GM04504 (cell line): ENCODE data around the gene MEAF6.
"Not testable (repeated sequence)": the region's sequence is repeated elsewhere in the genome, so short reads cannot be mapped to it uniquely, and the experiment has no call there.

ENCODE experiments used
- DNase-seq: peaks from one replicate; pipeline ENCODE4 v3.0.0-alpha.2; 2012; ENCODE audit warnings: low read depth

The MEAF6 gene

DNA sequence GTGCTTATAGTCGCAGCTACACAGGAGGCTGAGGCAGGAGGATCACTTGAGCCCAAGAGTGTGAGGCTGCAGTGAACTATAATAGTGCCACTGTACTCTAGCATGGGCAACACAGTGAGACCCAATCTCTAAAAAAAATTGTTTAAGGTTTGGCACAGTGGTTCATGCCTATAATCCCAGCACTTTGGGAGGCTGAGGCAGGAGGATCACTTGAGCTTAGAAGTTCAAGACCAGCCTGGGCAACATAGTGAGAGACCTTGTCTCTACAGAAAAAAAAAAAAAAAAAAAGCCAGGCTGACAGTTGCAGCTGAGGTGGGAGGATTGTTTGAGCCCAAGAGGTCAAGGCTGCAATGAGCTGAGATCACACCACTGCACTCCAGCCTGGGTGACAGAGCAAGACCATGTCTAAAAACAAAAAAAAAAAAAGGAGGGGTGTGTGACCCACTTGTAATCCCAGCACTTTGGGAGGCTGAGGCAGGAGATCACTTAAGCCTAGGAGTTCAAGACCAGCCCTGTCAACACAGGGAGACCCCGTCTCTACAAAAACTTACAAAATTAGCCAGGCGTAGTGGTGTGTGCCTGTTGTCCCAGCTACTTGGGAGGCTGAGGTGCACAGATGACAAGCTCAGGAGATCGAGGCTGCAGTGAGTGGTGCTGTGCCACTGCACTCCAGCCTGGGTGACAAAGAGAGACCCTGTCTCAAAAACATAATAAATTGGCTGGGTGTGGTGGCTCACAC lies 18.0 kb upstream of the MEAF6 start:
- not testable (repeated sequence) for DNase-seq

DNA sequence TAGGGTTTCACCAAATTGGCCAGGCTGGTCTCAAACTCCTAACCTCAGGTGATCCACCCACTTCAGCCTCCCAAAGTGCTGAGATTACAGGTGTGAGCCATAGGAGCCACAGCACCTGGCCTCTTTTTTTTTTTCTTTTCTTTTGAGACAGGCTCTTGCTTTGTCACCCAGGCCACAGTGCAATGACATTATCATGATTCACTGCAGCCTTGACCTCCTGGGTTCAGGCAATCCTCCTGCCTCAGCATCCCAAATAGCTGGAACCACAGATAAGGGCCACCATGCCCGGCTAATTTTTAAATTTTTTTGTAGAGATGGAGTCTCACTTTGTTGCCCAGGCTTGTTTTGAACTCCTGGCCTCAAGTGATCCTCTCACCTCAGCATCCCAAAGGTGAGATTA lies 15.3 kb upstream of the MEAF6 start:
- DNase-seq = not testable (repeated sequence)

DNA sequence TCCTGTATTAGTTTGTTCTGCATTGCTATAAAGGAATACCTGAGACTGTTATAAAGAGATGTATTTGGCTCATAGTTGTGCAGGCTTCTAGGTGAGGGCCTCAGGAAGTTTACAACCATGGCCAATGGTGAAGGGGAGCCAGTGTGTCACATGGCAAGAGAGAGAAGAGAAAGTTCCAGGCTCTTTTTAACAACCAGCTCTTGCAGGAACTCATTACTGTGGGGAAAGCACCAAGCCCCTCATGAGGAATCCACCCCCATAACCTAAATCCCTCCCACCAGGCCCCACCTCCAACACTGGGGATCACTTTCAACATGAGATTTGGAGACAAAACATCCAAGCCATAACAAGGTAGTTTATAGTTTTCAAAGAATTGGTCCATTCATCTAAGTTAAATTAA lies 5.0 kb upstream of the MEAF6 start:
- no peak for DNase-seq

DNA sequence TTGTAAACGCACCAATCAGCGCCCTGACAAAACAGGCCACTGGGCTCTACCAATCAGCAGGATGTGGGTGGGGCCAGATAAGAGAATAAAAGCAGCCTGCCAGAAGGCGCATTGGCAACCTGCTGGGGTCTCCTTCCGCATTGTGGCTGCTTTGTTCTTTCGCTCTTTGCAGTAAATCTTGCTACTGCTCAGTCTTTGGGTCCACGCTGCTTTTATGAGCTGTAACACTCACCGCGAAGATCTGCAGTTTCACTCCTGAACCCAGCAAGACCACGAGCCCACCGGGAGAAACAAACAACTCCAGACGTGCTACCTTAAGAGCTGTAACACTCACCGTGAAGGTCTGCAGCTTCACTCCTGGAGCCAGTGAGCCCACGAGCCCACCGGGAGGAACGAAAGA lies 4.4 kb upstream of the MEAF6 start:
- DNase-seq = not testable (repeated sequence)

DNA sequence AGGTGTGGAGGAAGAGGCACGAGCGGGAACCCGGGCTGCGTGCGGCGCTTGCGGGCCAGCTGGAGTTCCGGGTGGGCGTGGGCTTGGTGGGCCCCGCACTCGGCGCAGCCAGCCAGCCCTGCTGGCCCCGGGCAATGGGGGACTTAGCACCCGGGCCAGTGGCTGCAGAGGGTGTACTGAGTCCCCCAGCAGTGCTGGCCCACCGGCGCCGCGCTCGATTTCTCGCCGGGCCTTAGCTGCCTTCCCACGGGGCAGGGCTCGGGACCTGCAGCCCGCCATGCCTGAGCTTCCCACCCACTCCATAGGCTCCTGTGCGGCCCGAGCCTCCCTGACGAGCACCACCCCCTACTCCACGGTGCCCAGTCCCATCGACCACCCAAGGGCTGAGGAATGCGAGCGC lies 3.7 kb upstream of the MEAF6 start:
- DNase-seq = not testable (repeated sequence)

DNA sequence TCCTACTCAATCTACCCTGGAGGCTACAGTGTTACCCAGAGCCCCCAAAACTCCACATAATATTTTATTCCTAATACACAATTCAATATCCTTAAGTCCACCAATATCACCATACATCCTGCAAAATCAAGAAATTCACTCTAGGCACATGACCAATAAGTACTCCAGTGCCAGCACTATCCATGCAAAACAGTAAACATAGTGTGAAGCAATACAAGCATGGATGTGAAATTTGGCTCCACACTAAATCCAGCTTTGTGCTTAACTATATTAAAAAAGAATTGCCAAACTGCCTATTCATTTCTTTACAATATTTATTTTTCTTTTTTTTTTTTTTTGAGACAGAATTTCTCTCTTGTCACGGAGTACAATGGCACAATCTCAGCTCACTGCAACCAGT lies 3.0 kb upstream of the MEAF6 start:
- DNase-seq = no peak

DNA sequence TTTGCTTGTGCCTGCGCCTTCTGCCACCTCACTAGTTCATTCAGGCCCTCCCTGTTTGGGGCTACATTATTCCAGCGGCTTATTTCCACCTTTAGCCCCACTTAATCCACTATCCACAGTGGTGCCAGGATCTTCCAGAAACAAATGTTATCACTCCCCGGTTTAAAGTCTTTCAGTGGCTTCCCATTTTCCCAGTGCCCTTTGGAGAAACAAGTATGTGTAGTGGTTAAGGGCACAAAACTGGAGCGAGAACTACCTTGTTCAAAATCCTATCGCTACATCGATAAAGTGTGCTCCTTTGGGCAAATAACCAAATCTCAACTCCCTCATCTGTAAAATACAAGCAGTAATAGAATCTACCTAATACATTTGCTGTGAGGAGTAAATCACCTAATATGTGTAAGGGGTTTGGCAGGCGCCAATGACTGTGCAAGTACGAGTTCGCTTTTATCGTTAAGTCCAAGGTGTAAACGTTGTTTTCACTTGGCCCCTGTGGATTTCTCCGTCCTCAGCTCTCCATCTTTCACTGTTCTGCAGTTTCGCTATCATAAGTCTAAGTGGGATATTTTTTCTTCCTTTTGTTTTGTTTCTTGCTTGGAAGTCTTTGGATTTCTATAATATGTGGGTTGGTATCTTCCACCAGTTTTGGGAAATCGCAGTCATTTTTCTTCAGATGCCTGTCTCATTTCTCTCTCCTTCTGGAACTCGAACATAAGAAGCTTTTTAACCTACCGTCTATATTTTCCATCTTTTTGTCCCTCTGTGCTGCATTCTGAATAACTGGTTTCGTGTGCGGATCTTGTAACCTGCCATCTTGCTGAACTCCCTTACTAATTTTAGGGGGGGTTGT lies 844 bp upstream of the MEAF6 start:
- DNase-seq = no peak

DNA sequence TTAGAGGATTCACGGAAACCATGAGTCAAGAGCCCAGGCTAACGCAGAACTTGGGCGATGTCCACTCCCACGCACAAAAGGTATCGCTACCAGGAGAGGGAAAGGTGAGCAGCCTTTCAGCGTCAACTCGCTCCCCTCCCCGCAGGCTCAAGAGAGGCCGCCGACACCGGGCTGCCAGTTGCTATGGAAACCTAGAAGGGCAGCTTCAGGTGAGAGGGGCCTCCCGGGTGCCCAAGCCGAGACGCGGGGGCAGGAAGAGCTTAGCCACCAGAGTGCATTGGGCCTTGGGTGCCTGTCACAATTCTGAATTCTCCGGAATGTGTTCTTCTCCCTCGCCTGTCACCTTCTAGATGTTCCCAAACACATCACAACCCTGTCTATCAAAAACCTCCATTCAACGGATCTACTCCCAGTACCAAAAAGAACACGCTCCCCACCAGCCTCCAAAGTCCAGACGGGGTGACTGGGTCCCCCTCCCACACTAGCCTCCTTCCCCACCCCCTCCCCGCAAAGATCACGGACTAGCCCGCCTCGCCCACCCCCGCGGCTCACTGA lies 694 bp downstream of the MEAF6 start:
- DNase-seq = no peak

DNA sequence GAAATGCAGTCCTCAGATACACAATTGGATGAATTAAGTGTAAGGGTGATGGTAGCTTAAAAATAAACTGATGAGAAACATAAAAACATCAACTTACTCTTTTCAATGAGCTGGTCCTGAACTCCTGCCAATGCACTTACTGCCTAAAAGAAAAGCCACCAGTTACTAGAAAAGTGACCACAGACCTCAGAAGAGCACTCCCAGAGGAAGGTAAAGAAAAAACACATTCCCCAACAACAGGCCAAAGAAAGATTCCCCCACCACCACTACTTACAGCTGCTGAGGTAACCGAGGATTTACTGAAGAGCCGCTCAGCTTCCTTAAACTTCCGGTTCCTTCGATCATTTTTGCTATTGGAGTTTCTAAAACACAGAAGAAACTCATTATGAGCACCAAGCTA lies 5.4 kb downstream of the MEAF6 start:
- DNase-seq = no peak

DNA sequence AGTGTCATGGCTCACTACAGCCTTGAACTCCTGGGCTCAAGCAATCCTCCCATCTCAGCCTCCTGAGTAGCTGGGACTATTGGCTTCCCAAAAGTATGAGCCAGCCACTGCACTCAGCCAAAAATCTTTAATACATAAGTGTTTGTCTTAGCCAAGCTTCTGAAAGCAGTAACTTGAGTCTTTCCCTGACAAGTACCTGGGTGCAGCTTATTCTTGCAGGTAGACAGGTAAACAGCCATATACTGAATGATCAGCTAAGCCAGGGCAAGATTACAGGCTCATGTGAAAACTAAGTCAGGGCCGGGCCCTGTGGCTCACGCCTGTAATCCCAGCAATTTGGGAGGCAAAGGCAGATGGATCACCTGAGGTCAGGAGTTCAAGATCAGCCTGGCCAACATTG lies 7.8 kb downstream of the MEAF6 start:
- DNase-seq = no peak

DNA sequence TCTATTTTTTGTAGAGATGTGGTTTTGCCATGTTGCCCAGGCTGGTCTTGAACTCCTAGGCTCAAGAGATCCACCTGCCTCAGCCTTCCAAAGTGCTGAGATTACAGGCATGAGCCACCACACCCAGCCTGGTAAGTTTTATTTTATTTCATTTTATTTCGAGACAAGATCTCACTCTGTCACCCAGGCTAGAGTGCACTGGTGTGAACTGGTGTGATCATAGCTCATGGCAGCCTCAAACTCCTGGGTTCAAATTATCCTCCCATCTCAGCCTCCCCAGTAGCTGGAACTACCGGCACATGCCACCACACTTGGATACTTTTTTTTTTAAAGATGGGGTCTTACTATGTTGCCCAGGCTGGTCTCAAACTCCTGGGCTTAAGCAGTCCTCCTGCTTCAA lies 11.8 kb downstream of the MEAF6 start:
- DNase-seq = not testable (repeated sequence)

DNA sequence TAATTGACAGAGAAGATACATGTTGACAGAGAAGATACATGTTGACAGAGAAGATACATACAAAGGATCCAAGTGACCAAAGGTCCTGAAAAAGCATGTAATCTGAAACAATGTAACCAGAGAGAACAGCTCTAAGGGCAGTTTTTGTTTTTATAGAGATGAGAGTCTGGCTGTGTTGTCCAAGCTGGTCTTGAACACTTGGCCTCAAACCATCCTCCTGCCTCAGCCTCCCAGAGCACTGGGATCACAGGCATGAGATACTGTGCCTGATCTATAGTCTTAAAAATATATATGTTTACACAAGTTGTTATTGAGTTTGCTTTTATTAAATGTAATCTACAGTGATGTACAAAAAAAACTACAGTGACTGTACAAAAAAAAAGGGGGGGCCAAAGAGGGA lies 12.5 kb downstream of the MEAF6 start:
- no peak for DNase-seq

DNA sequence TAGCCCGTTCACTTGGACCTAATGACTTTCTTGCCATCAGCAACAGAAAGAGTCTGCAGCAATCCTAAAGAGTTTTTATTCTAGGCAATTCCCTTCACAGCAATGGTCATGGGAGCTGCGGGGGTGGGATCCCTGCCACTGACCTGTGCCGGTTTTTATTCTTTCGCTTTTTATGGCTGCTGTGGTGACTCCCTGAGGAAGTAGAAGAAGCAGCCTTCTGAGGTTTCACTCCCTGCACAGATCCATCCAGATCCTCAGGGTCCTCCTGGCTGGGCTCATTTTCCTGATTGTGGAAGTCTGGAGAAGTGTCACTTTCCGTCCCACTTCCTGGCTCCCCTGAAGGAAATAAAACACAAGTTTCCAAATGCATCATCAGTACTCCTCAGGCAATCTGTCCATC lies 12.9 kb downstream of the MEAF6 start:
- no peak for DNase-seq

DNA sequence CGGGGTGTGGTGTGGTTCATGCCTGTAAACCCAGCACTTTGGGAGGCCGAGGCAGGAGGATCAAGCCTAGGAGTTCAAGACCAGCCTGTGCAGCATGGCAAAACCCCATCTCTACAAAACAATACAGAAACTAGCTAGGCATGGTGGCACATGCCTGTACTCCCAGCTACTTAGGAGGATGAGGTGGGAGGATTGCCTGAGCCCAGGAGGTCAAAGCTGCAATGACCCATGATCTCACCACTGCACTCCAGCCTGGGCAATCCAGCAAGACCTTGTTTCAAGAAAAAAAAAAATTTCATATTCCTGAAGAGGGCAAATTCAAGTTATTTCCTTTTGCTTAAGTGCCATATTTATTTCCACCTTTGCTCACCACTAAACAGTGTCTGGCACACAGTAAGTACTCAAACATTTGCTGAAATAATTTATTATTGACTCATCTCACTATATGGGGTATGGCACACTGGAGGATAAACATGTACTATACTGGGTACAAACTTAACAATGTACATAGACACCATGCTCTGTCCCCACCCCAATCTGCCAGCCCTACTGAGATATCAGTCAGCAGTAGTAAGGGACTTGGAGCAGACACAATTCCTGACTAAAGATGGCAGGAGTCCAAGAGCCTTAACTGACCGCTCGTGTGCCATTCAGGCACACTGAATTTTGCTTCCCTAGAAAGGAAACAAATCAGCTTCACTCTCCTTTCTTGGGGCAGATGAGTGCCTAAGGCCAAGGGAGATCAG lies 15.5 kb downstream of the MEAF6 start:
- DNase-seq = no peak

DNA sequence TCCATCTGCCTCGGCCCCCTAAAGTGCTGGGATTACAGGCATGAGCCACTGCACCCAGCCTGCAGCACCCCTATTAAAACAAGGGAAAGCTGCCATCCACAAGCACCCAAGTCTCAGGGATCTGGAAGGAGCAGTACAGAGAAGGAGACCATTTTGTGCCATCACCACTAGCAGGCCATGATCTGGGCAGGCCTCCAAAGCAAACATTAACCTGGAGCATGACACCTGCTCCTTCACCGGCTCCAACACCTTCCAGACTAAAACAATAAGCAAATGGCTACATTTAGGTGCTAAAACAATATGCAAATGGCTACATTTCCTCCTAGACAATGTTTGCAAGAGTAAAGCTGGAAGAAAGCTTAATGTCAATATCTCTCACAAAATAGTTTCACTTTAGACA lies 16.7 kb downstream of the MEAF6 start:
- DNase-seq = no peak

DNA sequence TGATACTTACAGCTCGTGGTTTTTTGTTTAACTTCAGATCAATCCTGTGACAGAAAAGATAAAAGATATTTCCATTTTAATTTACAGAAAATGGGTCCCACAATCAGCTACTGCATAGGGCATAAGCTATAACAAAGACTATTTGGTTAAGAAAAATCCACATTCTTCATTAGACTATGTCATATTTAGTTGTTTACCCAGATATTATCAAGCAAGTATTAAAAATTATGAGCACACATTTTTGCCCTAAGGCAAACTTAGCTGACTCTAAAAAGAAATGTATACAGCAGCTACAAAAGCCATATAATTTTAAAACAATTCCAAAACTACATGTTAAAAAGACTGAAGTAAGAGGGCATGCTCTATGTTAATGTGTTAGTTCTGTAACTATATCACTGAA lies 18.7 kb downstream of the MEAF6 start:
- DNase-seq = no peak

DNA sequence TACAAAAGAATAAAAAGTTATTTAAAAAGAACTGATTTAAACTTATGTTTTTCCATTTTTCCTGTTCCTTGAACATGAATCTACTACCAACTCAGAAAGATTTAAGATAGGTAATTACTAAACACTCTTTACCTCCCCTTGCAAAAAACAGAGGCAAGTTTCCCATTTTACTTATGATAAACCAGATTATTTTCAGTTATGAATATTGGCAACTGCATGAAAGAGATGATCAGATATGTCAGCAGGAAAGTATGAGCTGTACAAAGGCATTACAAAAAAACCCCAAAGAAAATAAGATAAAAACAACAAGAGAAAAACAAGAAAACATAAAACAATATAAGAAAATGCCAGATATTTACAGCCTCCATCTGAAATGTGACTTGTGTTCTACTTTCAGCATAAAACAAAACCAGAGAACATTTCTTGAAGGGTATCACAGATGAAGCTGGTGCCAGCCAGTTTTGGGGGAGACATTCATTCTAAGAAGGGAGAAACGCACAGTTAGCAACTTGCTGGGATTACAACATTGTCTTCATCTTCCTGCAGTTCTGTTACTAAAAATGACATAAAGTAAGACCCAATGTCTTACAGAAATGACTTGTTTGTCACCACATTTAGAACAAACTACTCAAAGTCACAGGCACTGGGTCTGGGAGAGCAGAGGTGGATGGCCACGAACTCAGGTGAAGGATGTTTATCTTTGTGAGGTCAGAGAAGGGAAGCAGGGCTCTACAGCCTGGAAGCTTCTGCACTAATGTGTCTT lies 21.0 kb downstream of the MEAF6 start:
- DNase-seq = no peak

DNA sequence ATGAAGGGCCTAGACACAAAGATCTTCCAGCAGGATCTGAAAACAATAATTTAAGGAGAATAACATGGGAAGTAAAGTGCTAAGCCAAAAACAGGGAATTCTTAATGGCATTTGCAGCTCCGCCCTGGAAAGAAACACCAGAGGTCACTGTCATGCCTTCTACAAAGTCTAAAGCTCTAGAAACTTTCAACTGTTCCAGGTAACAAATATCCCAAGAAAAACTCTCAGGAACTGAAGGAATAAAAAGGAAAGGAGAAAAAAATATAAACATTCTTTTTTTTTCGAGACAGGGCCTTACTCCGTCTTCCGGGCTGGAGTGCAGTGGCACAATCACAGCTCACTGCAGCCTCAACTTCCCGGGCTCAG lies 27.0 kb downstream of the MEAF6 start:
- no peak for DNase-seq

DNA sequence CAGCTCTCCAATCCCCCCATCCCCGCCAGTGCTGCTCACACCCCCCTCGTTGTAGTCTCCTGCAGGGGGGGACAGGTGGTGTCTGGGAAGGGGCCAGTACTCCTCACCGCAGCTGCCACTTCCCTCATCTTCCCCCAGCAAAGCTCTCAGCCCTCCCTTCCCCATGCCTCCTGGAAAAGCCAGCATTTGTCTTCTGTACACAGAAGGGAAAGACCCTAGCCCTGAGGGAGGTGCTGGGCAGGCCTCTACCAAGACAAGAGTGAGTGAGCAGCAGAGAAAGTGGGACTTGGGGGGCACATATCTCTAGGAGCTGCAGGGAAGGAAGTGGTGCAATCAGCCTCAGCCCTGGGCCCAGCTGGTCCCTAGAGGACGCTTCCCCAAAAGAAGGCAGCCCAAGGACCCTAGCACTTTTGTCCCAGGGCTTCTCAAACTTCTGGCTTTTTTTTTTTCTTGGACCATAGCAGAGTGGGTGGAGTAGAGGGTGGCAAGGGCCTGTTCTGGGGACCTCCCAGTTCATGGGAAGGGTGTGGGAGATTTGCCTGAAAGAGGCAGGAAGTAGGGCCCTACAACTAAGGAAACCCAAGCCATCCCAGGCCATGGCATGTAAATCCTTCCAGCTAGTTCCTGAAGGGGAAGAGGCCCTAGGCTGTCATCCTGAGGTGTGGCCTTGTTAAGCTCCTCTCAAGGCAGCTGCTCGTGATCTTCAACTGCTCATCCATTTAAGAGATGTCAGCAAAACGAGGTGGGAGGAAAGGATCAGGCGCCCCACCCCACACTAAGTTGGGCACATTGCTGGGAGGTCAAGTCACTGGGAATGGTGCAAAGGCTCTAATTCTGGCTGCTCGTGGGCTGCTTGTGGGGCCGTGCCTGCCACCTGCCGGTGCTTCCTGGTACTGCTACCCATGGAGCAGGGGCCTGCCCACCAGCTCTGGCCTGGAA lies 27.6 kb downstream of the MEAF6 start:
- no peak for DNase-seq

DNA sequence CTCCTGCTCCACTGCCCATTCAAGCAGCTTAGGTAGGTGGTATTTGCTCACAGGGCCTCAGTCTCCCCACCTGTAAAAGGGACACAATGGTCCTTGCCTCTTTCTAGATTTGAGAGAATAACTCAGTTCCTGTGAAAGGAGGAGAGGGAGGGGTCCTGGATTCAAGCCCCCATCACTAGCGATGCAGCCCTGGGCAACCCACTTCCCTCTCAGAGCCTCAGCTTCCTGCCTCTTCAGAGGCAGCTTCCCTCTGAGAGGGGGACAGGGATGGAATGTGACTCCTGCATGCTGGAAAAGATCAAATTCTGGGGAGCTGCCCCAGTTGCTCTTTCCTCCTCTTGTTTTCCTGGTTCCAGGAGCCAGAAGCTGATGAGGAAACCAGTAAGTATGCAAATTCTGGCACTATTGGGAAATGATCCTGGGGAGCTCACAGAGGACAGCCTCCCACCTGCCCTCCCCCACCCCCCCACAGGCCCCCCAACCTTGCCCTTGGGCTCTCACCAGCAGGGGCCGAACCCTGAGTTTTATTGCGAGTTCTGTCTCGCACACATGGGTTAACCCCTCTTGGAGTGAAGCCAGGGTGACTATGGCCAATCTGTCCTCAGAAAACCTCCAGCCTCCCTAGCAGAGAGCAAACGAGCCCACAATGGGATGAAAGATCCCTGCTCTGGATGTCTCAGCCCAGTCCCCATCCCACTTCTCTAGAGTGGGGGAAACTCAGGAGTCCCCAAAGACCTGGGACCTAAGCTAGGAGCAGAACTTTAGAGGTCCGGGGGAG lies 28.5 kb downstream of the MEAF6 start:
- DNase-seq = no peak
